B cell (primary cell): ENCODE measurements around the gene LCE1E.

Experiments used
- EZH2 ChIP-seq: IDR thresholded peaks from 2 replicates; pipeline ENCODE4 v1.6.1; 2012; ENCODE audit warnings: borderline replicate concordance, low read depth, mild to moderate bottlenecking, moderate library complexity, low read length; ENCODE audit not compliant: insufficient read depth, poor library complexity, severe bottlenecking
- TF ChIP-seq, protein P1 (sequence below): fragments of 200-600 bp; IDR thresholded peaks from one replicate; pipeline ENCODE4 v1.8.0; 2022; ENCODE audit warnings: antibody characterized with exemption, mild to moderate bottlenecking

DNA sequence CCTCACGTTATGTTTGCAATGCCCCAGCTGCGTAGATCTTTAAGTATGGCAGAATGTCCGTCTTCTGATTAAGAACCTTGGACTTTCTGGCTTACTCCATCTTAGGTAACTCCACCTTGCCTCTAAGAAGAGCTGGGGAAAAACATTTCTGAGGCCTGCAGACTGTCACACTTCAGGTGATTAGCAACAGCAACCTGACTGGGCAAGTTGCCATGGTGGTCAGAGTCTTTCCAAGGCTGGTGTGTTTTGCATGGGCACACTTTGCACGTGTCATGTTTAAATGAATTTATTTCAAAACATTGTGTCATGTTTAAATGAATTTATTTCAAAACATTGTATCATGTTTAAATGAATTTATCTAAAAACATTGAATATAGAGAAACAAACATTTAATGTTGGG lies 27.4 kb upstream of the LCE1E start:
- TF ChIP-seq, protein P1, sequence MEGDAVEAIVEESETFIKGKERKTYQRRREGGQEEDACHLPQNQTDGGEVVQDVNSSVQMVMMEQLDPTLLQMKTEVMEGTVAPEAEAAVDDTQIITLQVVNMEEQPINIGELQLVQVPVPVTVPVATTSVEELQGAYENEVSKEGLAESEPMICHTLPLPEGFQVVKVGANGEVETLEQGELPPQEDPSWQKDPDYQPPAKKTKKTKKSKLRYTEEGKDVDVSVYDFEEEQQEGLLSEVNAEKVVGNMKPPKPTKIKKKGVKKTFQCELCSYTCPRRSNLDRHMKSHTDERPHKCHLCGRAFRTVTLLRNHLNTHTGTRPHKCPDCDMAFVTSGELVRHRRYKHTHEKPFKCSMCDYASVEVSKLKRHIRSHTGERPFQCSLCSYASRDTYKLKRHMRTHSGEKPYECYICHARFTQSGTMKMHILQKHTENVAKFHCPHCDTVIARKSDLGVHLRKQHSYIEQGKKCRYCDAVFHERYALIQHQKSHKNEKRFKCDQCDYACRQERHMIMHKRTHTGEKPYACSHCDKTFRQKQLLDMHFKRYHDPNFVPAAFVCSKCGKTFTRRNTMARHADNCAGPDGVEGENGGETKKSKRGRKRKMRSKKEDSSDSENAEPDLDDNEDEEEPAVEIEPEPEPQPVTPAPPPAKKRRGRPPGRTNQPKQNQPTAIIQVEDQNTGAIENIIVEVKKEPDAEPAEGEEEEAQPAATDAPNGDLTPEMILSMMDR = no peak
- TF ChIP-seq EZH2 = no peak
